Measurements from ENCODE around the gene STBD1. TPM values are rescaled to one million over a fixed set of nuclear protein-coding genes. Genes with fewer than 3 reads are reported as not detected.
"Not testable (repeated sequence)": the region's sequence is repeated elsewhere in the genome, so short reads cannot be mapped to it uniquely, and the experiment has no call there.

The STBD1 gene
- total RNA-seq, 1 donor from 2014 or later, result 12.4 TPM

DNA sequence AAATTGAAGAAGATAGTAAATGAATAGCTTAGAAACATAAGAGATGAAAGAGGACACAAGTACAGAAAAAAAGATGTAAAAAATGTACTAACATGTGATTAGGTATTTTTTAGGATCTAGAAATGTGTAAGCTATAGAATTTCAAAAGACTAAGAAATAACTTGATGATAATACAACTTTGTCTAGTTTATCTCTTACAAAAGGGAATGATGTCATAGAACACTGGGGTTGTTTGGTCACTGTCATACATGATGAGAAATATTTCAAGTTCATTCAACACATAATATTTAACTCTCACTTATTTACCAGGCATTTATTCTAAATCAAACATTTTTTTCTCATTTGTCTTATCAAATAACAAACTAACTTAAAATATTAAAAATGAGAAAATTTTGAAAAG, 18.5 kb downstream of the STBD1 start:
- DNase-seq, result no peak

DNA sequence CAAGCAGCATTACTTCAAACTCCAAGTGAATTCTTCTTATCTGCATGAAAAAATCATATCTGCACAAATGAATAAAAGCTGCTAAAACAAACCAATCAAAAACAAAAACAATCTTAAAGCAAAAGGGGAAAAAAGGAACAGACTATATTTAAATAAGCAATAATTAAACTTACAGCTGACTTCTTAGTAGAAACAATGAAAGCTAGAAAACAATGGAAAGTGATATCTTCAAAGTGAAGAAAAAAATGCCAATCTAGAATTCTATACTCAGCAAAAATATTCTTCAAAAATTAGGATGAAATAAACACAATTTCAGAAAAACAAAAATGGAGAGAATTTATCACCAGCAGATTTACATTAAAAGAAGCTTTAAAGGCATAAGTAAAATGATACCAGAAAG, 20.0 kb downstream of the STBD1 start:
- DNase-seq, result no peak

DNA sequence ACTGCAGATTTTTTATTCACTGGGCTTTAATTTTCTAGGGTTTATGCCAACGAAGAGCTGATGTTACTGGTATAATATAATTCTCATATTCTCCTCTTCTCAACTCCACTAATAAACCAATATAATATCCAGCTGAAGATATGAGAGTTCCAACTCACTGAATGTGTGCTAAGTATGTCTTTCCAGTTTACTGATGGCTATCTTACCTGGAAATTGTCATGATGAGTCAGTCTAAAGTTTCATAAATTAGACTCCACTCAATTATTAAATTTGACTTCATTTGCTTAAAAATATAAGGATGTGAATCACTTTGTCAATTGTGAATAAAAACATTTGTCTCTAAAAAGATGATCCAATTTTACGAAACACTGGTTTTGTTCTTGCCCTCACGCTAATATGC, 28.4 kb downstream of the STBD1 start:
- DNase-seq, result no peak

DNA sequence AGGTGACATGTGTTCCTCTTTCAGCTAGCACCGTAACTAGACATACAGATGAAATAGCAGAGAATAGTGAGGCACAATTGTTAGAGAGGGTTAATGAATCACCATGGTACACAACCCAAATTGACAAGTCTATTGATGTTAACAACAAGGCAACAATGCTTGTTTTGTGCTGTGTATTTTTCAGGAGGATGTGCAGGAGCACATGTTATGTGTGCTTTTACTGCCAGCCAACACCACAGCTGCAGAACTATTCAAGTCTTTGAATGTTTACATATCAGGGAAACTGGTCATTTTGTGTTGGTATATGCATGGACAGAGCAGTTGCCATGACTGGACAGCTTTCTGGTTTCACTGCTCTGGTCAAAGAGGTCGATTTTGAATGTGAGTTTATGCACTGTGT, 32.8 kb downstream of the STBD1 start:
- no peak for DNase-seq

DNA sequence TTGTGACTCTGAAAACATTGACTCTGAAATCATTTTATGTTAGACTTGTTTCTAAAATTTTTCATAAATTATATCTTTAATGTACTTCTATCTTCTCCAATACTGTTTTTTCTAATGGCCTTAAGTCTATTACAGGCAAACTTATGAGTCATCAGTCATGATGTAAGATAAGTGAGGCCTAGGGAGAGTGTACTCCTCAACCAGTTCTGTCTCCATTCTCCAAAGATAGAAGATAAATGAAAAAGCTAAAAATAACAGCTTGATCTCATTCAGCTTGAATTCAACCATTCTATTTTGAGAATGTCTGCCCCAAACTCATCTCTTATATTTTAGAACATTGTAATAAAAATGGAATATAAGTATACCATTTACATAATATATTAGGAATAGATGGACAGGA, 34.5 kb downstream of the STBD1 start:
- no peak for DNase-seq

DNA sequence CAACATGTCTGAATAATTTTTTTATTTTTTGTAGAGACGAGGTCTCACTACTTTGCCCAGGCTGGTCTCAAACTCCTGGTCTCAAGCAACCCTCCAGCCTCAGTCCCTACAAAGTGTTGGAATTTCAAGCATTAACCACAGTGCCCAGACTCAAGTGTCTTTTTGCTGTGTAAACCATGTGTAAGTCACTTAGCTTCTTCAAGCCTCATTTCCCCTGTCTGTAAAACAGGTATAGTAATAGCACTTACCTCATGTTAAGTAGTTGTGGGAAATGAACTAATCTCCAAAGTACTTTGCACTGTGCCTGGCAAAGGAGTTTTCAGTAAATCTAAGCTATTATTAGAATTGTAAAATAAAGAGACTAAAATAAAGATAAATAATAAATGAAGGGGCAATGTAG, 35.7 kb downstream of the STBD1 start:
- DNase-seq, result no peak

DNA sequence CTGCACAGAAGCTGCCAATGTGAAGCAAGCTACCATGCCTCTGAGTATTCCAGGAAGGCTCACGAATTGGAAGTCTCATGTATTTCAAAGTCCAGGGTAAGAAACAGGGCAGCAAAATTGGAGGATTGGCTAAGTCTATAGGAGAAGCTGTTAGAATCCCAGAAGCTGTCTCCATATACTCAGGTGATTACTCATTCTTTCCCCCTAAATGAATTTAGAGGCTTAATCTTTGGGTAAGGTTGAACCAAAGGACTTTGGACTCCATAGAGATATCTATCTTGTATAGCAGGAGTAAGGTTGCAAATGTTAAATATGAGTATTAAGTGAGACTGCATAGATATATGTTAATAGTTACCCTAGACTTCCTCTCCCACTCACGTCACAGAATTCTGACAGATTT, 36.3 kb downstream of the STBD1 start:
- no peak for DNase-seq

DNA sequence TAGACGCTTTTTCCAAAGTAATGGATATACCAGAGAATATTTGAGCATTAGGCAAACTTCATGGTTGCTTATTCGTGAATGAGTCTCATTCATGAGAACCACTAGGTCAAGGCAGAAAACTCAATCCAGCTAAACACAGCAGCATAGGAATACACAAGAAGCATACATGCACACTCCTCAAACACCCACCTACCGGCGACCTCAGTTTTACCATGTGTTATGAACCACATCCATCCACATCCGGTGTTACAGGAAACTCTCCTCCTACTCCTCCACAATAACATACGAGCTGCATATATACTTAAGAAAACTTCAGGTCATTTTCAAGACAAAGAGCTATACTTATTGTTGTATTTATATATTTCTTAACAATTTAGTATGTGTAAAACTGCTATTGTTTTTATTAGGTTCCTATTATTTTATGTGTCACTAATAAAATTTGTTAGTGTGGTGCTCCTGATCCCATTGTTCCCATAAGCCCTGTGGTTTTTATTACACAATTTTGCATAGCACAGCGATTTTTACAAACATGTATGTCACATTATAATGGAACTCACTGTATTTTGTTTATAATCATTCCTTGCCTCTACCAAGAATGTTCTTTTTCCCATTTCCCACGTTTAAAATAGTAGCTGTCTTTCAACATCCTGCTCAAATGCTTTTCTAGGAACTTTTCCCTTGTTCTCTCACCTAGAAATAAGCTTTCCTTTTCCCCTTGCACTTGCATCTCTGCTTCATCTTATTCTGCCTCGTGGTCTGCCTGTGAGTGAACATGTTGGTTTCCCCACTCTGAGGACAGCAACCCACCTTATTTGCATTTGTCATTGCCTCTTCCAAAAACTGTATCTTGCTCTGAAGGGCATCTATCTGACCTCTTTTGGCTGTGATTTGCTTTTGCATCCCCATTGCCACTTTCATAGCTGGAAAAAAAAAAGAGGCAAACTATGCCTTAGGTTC, 48.3 kb downstream of the STBD1 start:
- no peak for DNase-seq

DNA sequence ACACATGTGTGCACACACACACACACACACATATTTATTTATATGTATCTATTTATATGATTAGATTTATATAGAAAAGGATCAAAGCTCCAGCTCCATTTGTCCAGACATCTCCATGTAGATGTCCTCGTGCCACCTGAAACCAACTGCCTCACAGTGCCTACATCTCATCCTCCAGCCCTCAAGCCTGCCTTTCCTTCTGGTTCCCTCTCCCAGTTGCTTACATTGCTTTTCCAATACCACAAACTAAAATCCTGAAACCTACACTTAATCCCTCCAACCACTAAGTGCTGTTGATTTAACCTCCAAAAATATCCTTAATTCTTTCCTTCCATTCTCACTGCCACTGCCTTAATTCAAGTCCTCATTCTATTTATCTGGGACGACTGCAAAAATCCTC, 51.4 kb downstream of the STBD1 start:
- DNase-seq, result no peak

DNA sequence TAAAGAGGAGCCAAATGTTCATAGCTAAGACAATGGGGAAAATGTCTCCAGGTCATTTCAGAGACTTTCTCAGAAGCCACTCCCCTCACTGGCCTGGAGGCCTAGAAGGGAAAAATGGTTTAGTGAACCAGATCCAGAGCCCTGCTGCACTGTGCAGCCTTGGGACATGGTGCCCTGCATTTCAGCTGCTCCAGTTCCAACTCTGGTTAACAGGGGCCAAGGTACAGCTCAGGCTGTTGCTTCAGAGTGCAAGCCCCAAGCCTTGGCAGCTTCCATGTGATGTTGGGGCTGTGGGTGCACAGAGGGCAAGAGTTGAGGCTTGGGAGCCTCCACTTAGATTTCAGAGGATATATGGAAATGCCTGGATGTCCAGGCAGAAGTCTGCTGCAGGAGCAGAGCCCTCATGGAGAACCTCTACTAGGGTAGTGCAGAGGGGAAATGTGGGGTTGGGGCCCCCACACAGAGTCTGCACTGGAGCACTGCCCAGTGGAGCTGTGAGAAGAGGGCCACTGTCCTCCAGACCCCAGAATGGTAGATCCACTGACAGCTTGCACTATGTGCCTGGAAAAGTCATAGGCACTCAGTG, 53.4 kb downstream of the STBD1 start:
- DNase-seq, result not testable (repeated sequence)

Small RNA genes lying within 50 kb of the gene (small RNA-seq; reads per million reads assigned to genes)
- not detected for gene RNU6-1000P (ENCODE audit: low replicate concordance)

Other genes with a start within 250 kb of the STBD1 start
- gene ART3, start 232.0 kb upstream of the STBD1 start, total RNA-seq, result 8.0 TPM
- 60.4 TPM for gene NUP54, start 158.3 kb upstream of the STBD1 start, total RNA-seq
- gene SCARB2, start 92.9 kb upstream of the STBD1 start, total RNA-seq, result 129 TPM
- gene FAM47E, start 55.0 kb upstream of the STBD1 start, total RNA-seq, result 2.1 TPM
- gene CCDC158, start 114.4 kb downstream of the STBD1 start, total RNA-seq, result 0.69 TPM
- 8.0 TPM for gene SHROOM3, start 128.5 kb downstream of the STBD1 start, total RNA-seq

All from skin of body (tissue), 3 donors.